Measurements from ENCODE around the gene PIP4K2C.

DNA sequence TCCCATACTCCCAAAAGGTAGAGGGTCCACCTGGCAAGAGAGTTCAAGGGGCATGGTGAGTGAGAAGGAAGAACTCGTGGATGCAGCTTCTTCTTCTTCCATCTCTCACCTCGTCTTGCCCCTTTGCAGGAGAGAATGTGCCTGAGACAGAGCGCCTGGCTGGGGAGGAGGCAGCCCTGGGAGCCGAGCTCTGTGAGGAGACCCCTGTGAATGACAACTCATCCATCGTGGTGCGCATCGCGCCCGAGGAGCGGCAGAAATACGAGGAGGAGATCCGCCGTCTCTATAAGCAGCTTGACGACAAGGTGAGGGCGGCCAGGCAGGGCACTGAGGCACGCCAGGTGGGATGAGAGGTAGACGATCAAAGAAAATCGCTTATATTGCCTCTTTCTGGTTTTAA, 21.1 kb upstream of the PIP4K2C start:
- no peak for TF ChIP-seq POLR2AphosphoS5 (IDR thresholded peaks at IDR 0.05; ENCODE audit: low read depth, low read length)
- TF ChIP-seq TAF1 (IDR thresholded peaks at IDR 0.05; ENCODE audit: borderline replicate concordance, insufficient read depth, low read length), result no peak
- TF ChIP-seq, protein P1, sequence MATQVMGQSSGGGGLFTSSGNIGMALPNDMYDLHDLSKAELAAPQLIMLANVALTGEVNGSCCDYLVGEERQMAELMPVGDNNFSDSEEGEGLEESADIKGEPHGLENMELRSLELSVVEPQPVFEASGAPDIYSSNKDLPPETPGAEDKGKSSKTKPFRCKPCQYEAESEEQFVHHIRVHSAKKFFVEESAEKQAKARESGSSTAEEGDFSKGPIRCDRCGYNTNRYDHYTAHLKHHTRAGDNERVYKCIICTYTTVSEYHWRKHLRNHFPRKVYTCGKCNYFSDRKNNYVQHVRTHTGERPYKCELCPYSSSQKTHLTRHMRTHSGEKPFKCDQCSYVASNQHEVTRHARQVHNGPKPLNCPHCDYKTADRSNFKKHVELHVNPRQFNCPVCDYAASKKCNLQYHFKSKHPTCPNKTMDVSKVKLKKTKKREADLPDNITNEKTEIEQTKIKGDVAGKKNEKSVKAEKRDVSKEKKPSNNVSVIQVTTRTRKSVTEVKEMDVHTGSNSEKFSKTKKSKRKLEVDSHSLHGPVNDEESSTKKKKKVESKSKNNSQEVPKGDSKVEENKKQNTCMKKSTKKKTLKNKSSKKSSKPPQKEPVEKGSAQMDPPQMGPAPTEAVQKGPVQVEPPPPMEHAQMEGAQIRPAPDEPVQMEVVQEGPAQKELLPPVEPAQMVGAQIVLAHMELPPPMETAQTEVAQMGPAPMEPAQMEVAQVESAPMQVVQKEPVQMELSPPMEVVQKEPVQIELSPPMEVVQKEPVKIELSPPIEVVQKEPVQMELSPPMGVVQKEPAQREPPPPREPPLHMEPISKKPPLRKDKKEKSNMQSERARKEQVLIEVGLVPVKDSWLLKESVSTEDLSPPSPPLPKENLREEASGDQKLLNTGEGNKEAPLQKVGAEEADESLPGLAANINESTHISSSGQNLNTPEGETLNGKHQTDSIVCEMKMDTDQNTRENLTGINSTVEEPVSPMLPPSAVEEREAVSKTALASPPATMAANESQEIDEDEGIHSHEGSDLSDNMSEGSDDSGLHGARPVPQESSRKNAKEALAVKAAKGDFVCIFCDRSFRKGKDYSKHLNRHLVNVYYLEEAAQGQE (IDR thresholded peaks at IDR 0.05; ENCODE audit: insufficient read depth in 1 of 2, low read depth in 2 of 2, low read length in 2 of 2), result no peak
